HG03060 (cell line): ENCODE results near the gene PIGX.

Experiments
- ATAC-seq: cut with Tn5 transposase; IDR thresholded peaks from one replicate; pipeline ENCODE4 v1.9.1; 2021; ENCODE audit warnings: low read depth, moderate number of reproducible peaks; ENCODE audit not compliant: unreplicated experiment

The PIGX gene

DNA sequence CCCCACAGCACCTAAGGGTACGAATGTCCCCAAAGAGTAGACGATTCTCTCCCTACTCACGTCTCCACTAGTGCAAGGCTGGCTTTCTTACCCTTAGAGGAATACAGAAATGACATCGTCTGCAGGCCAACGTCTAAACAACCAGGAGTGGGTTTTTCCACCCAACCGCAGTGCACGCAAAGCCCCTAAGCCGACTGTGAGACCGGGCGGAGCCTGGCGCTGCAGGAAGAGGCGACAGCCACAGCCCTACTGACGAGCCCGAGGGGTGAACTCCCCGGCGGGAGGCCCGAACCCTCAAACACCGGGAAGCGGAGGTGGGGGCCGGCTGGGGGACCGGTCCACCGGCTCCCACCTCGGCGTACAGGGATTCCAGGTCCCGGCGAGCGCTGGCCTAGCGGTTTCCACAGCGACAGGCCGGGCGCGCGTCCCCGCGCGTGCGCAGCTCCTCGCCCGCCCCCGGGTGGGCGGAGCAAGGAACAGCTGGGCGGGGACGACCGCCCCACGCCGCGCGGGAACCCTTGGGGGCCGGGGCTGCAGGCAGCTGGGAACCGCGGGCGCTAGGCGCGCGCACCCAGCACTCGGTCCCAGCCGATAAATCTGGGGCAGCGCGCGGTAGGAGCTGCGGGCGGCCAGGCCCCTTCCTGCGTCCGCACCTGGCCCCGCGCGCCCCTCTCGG is at the start of gene PIGX, which contains the start of gene CEP19:
TSS of gene PIGX (plus strand) at position 540 of the 676 bp plus-strand sequence.
TSS of gene CEP19 (minus strand) at position 413 of the 676 bp plus-strand sequence. CDS start 3,593 bp downstream, outside the sequence.
- ATAC-seq = peak; percentile 41

- ATAC-seq = no peak
Measured at GRCh38 chr3:196662711-196663571, 49.2 kb upstream of the PIGX start.

DNA sequence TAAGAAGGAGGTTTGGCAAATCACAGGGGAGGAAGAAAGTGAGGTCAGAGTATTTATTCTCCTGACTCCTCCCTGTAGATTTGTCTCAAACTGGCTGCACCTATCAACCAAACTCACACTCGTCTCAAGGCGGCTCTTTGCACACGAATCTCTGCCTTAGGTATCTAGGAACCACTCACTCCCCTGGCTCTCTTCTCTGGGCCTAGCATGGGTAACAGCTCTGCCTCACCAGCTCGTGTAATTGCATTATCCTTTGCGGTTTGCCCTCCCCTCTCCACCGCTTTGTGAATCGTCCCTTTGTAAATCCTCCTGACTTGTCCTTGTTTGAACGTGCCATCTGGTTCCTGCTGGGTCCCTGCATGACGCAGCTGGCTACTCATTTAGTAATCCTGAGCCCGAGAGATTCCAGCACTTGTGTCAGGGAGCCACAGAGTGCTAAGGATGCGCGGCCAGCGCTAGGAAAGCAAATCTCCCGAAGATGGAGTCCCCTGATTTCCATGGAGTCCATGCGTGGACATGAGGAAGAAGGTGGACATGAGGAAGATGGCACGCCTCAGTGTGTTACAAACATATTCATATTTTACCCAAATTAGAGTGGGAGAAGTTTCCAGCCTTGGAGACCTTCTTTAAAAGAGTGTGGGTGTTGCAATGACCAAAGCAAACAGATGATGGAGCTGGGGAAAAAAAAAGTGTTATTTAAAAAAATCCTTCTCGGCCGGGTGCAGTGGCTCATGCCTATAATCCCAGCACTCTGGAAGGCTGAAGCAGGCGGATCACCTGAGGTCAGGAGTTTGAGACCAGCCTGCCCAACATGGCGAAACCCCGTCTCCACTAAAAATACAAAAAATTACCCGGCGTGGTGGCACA is 45.9 kb upstream of the PIGX start:
- no peak for ATAC-seq

GRCh38 chr3:196667056-196667825 is 44.9 kb upstream of the PIGX start:
- no peak for ATAC-seq

- ATAC-seq = no peak
Measured at GRCh38 chr3:196670339-196670738, 41.8 kb upstream of the PIGX start.

DNA sequence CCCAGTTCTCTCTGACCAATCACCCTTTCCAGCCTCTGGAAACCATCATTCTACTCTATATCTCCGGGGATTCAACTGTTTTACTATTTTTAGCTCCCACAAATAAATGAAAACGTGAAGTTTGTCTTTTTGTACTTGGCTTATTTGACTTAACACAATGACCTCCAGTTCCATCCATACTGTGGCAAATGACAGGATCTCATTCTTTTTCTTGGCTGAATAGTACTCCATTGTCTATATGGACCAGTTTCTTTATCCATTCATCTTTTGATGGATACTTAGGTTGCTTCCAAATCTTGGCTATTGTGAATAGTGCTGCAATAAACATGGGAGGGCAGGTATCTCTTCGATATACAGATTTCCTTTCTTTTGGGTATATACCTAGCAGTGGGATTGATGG is 38.5 kb upstream of the PIGX start:
- no peak for ATAC-seq

- no peak for ATAC-seq
Measured at GRCh38 chr3:196677353-196677752, 34.8 kb upstream of the PIGX start.

- no peak for ATAC-seq
Measured at GRCh38 chr3:196677931-196678330, 34.2 kb upstream of the PIGX start.

DNA sequence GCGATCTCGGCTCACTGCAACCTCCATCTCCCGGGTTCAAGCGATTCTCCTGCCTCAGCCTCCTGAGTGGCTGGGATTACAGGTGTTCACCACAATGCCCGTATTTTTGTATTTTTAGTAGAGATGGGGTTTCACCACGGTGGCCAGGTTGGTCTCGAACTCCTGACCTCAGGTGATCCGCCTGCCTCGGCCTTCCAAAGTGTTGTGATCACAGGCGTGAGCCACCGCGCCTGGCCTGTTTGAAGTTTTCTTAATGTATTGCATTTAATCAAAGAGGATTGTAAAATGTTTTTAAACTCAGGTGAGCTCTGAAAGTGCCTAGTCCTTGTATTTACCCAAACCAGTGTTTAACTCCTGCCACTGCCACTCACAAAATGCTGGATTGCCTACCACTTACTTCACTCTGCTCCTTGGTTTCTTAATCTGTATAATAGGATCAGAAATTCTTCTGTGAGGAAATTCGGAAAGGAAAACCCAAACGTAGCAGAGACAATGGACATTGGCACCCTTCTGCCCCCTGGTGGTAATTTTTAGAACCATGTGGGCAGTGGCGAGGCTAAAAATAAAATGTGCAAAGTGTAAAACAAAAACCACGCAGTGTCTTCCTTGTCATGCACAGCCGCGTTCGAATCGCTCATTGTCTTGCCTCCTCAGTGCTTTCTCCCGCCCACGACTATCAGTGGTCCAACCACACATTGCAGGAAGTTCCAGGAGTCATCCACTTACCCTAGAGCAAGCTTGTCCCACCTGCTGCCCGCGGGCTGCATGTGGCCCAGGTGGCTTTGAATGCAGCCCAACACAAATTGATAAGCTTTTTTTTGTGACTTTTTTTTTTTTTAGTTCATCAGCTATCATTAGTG is 27.4 kb upstream of the PIGX start:
- ATAC-seq = peak; percentile 79

GRCh38 chr3:196686436-196686835 is 25.7 kb upstream of the PIGX start:
- no peak for ATAC-seq

GRCh38 chr3:196688349-196688748 is 23.8 kb upstream of the PIGX start:
- ATAC-seq = no peak

DNA sequence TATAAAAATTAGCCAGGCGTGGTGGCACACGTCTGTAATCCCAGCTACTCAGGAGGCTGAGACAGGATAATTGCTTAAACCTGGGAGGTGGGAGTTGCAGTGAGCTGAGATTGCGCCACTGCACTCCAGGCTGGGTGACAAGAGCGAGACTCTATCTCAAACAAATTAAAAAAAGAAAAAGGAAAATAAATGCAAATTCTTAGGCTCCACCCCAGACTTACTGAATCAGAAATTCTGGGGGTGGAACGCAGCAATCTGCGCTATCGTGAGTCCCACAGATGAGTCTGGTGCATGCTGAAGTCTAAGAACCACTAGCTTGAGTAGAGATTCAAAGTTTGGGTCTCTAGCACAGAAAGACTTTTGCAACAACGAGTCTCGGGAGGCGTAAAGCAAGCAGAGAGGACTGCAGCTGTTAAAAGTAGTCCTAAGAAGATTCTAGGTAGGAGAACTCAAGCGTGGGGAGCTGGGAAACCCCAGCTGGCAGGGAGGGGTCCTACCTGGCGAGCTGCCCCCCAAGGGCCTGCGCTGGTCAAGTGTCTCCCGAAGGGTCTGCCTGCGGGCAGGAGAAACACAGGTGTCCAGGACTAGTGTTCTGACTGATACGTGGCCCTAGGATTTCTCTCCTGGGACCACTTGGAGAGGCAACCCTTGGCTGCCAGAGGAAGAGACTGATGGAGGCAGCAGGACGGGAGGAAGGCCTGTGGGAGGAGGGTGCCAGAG is 22.1 kb upstream of the PIGX start:
- ATAC-seq = no peak

DNA sequence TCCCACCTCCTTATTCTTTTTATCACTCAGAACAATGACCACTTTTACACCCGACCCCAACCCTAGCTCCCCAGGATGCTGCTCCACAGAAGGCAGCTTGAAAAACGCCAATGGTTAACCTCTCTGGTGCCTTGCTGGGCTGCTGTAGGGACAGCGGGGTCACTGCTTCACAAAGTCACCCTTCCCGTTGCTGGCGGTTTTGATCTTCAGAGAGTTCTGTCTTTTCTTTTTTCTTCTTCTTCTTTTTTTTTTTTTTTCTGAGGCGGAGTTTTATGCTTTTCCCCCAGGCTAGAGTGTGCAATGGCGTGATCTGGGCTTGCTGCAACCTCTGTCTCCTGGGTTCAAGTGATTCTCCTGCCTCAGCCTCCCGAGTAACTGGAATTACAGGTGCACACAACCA is 20.8 kb upstream of the PIGX start:
- ATAC-seq = no peak

- no peak for ATAC-seq
Measured at GRCh38 chr3:196694202-196694638, 18.0 kb upstream of the PIGX start.

- ATAC-seq = no peak
Measured at GRCh38 chr3:196694941-196695848, 17.0 kb upstream of the PIGX start.

- no peak for ATAC-seq
Measured at GRCh38 chr3:196695849-196696226, 16.3 kb upstream of the PIGX start.

GRCh38 chr3:196697270-196697669 is 14.9 kb upstream of the PIGX start:
- no peak for ATAC-seq
